Activated CD8-positive, alpha-beta T cell treated with anti-CD3 and anti-CD28 coated beads for 36 hours (primary cell): ENCODE data around the gene CHST12. TPM values are rescaled to one million over a fixed set of nuclear protein-coding genes. Genes with fewer than 3 reads are reported as not detected.

Source experiments
- ATAC-seq: fragments of 200-7000 bp; cut with Tn5 transposase; one replicate; pipeline ENCODE4 v1.10.0; 2021; ENCODE audit warnings: mild to moderate bottlenecking, moderate library complexity
- CTCF ChIA-PET: fragments of 350-600 bp; sonication (Branson Sonifier 250); formaldehyde crosslinking; loops from one replicate; lab custom pipeline; 2021; ENCODE audit warnings: antibody characterized with exemption; lab: Charles Lee
- POLR2A ChIA-PET: fragments of 350-600 bp; sonication (Branson Sonifier 250); formaldehyde crosslinking; loops from one replicate; lab custom pipeline; 2021; ENCODE audit warnings: antibody characterized with exemption; lab: Charles Lee
- DNase-seq: peaks from one replicate; pipeline ENCODE4 v3.0.0-alpha.2; 2020
- H3K27ac Mint-ChIP-seq: one replicate; pipeline ENCODE4 v1.8.0; 2021; ENCODE audit warnings: mild to moderate bottlenecking, mixed read lengths
- H3K27me3 Mint-ChIP-seq: one replicate; pipeline ENCODE4 v1.8.0; 2021; ENCODE audit warnings: mixed read lengths
- H3K36me3 Mint-ChIP-seq: one replicate; pipeline ENCODE4 v1.8.0; 2021; ENCODE audit warnings: low read depth, mixed read lengths
- H3K4me1 Mint-ChIP-seq: one replicate; pipeline ENCODE4 v1.8.0; 2021; ENCODE audit warnings: low read depth, mixed read lengths
- H3K4me3 Mint-ChIP-seq: one replicate; pipeline ENCODE4 v1.8.0; 2021; ENCODE audit warnings: mild to moderate bottlenecking, moderate library complexity, mixed read lengths
- H3K9me3 Mint-ChIP-seq: one replicate; pipeline ENCODE4 v1.8.0; 2021; ENCODE audit warnings: mixed read lengths
- CTCF ChIP-seq: fragments of 200-600 bp; IDR thresholded peaks from one replicate; pipeline ENCODE4 v1.8.0; 2022; ENCODE audit warnings: antibody characterized with exemption, mild to moderate bottlenecking
- intact Hi-C: fragments of 100-400 bp; cut with micrococcal nuclease; formaldehyde crosslinking; loops from one replicate; pipeline ENCODE4 v1.10.0; 2022
- total RNA-seq, 2 experiments: library from RNA; stranded (reverse); gene quantifications; one replicate each; pipeline ENCODE4 v1.2.3, GENCODE V29; 2021

The CHST12 gene
- total RNA-seq, 2 experiments from 2014 or later = 2.9 to 4.7 TPM

- ChIA-PET POLR2A (no interaction called here), CTCF (interaction anchor here (0.8 kb wide), 1 partner anchor 13 kb away, joined by 3 read pairs; no protein-coding TSS in a partner anchor)
- no peaks in the 10 kb centered on the region for H3K27me3 Mint-ChIP-seq
- DNase-seq = no peak
- H3K4me1 Mint-ChIP-seq = peaks cover 2% of the 10 kb centered on the region
- ATAC-seq = no peak
- no peak for TF ChIP-seq CTCF
- no peaks in the 10 kb centered on the region for H3K36me3 Mint-ChIP-seq
- intact Hi-C loops = no loop called here
- H3K4me3 Mint-ChIP-seq = no peak overlapping the region
- no peak overlapping the region for H3K27ac Mint-ChIP-seq
- H3K9me3 Mint-ChIP-seq = no peaks in the 10 kb centered on the region
These were observed 34.2 kb downstream of the CHST12 start for GRCh38 chr7:2437537-2438148.

DNA sequence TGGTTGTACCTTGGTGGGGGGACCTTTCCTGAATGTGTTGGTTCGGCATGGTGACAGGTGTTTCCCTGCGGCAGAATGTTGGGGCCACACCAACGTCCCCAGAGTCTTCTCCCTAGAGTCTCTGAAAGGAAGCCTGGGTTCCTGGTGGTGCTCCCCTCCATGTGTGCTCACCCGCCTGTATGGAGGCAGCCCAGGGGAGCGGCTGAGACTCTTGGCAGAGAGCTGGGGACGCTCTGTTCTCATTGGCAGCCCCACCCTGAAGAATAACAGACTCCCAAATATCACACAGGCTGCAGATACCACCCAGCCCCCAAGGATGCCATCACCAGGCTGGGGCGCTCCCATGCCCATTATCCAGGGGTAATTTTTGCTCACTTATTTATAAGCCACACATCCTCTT lies 34.8 kb downstream of the CHST12 start:
- Mint-ChIP-seq H3K9me3 (no peaks in the 10 kb centered on the region), H3K4me1 (peaks cover 2% of the 10 kb centered on the region), H3K27ac (no peak overlapping the region), H3K4me3 (no peak overlapping the region), H3K27me3 (no peaks in the 10 kb centered on the region), H3K36me3 (no peaks in the 10 kb centered on the region)
- POLR2A ChIA-PET = no interaction called here
- ATAC-seq (no peak), DNase-seq (no peak)
- TF ChIP-seq CTCF = no peak
- CTCF ChIA-PET = interaction anchor here (0.8 to 1.2 kb wide), 2 partner anchors 12 to 45 kb away, joined by 3 read pairs; no protein-coding TSS in a partner anchor
- intact Hi-C loops = no loop called here

DNA sequence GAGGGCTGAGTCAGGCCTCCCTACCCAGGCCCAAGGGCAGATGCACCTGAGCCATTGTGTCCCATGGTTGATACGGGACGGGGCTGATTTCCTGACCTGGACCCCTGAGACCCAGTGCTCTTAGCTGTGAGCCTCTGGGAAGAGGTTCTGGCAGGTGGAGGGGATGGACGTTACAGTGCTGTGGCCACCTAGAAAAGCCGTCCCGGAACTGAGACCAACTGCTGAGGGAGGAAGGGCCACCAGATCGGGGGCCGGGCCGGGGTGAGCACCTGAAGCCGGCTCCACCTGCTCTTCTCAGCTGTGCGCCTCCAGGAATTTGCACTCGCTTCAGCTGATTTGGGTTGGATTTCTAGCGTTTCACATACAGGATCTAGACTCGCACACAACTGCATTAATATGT lies 35.4 kb downstream of the CHST12 start:
- H3K27ac Mint-ChIP-seq = no peak overlapping the region
- TF ChIP-seq CTCF = no peak
- H3K36me3 Mint-ChIP-seq = no peaks in the 10 kb centered on the region
- no peaks in the 10 kb centered on the region for H3K27me3 Mint-ChIP-seq
- no peak for ATAC-seq
- DNase-seq = no peak
- H3K9me3 Mint-ChIP-seq = no peaks in the 10 kb centered on the region
- H3K4me3 Mint-ChIP-seq = no peak overlapping the region
- intact Hi-C loops = no loop called here
- peaks cover 2% of the 10 kb centered on the region for H3K4me1 Mint-ChIP-seq
- POLR2A ChIA-PET = no interaction called here
- CTCF ChIA-PET = interaction anchor here (0.8 to 1.2 kb wide), 2 partner anchors 12 to 44 kb away, joined by 3 read pairs; no protein-coding TSS in a partner anchor

- Mint-ChIP-seq H3K27ac (no peak overlapping the region), H3K27me3 (no peaks in the 10 kb centered on the region), H3K36me3 (no peaks in the 10 kb centered on the region), H3K4me3 (no peak overlapping the region), H3K9me3 (no peaks in the 10 kb centered on the region), H3K4me1 (peaks cover 2% of the 10 kb centered on the region)
- ATAC-seq = no peak
- no peak for TF ChIP-seq CTCF
- ChIA-PET POLR2A (no interaction called here), CTCF (interaction anchor here (1.0 to 1.9 kb wide), 3 partner anchors 9 to 28 kb away, joined by 3 to 8 read pairs (median 5); no protein-coding TSS in a partner anchor)
- intact Hi-C loops = no loop called here
- DNase-seq = no peak
These were observed 37.3 kb downstream of the CHST12 start for GRCh38 chr7:2440608-2441245.

DNA sequence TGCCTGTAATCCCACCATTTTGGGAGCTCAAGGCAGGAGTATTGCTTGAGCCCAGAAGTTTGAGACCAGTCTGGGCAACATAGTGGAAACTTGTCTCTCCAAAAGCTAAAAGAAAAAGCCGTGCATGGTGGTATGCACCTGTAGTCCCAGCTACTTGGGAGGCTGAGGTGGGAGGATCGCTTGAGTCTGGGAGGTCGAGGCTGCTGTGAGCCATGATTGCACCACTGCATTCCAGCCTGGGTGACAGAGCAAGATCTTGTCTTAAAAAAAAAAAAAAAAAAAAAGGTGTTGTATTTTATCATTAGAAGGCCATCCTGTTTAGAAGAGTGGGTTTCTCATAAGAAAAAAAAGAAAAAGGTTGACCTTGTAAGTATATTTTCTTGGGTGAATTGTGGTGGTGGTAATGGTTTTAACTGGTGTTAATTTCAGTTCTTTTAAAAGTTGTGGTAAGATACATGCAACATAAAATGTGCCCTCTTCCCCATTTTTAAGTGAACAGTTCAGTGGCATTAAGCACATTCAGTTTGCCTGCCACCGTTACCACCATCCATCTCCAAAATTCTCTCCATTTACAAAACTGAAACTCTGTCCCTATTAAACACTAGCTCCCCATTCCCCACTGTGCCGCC lies 38.1 kb downstream of the CHST12 start:
- no peak overlapping the region for H3K27ac Mint-ChIP-seq
- intact Hi-C loops = no loop called here
- no peak overlapping the region for H3K4me3 Mint-ChIP-seq

More for the DNA sequence above, 38.1 kb downstream of the CHST12 start:
- Mint-ChIP-seq H3K4me1 (peaks cover 2% of the 10 kb centered on the region), H3K9me3 (no peaks in the 10 kb centered on the region), H3K27me3 (no peaks in the 10 kb centered on the region), H3K36me3 (no peaks in the 10 kb centered on the region)
- CTCF ChIA-PET = interaction anchor here (1.9 kb wide), 2 partner anchors 9 to 10 kb away, joined by 5 to 8 read pairs; no protein-coding TSS in a partner anchor
- TF ChIP-seq CTCF = no peak
- ATAC-seq = no peak
- no peak for DNase-seq
- POLR2A ChIA-PET = no interaction called here
